OCI-LY7 (cell line): ENCODE results near the gene HLA-DMB. TPM values are rescaled to one million over a fixed set of nuclear protein-coding genes. Genes with fewer than 3 reads are reported as not detected.

Source experiments
- BruUV-seq: library from RNA; stranded (reverse); fragments of 400-500 nt; replicated peaks from 2 replicates; lab custom pipeline; 2021; lab: Mats Ljungman, UMichigan
- CTCF ChIA-PET: fragments of 300-600 bp; sonication (Branson Sonifier 250); formaldehyde crosslinking; loops from one replicate; lab custom pipeline; 2022; ENCODE audit warnings: antibody characterized with exemption; ENCODE audit not compliant: unreplicated experiment; lab: Charles Lee
- POLR2A ChIA-PET: fragments of 300-600 bp; sonication (Branson Sonifier 250); formaldehyde crosslinking; loops from one replicate; lab custom pipeline; 2022; ENCODE audit warnings: antibody characterized with exemption; lab: Charles Lee
- DNase-seq: peaks from one replicate; pipeline ENCODE4 v3.0.0-alpha.2; 2015; ENCODE audit warnings: low spot score
- H2AFZ ChIP-seq: fragments of 200-600 bp; sonication (generic), shearing (Covaris generic); 2 replicates; pipeline ENCODE4 v1.6.1; 2014; ENCODE audit warnings: mild to moderate bottlenecking, antibody characterized with exemption, low read length, moderate library complexity
- H3K27ac ChIP-seq: fragments of 200-600 bp; sonication (generic); 2 replicates; pipeline ENCODE4 v1.5.1; 2014; ENCODE audit warnings: mixed run types, low read depth, mild to moderate bottlenecking, moderate library complexity, low read length, inconsistent platforms; ENCODE audit not compliant: poor library complexity, severe bottlenecking
- H3K36me3 ChIP-seq: fragments of 200-600 bp; sonication (generic); 2 replicates; pipeline ENCODE4 v1.6.1; 2014; ENCODE audit warnings: mild to moderate bottlenecking, antibody characterized with exemption, low read length, moderate library complexity, mixed read lengths; ENCODE audit not compliant: insufficient read depth
- H3K4me1 ChIP-seq: fragments of 200-600 bp; sonication (generic); 2 replicates; pipeline ENCODE4 v1.5.1; 2014; ENCODE audit warnings: mild to moderate bottlenecking, low read length; ENCODE audit not compliant: insufficient read depth, poor library complexity, severe bottlenecking
- H3K4me2 ChIP-seq: fragments of 200-600 bp; sonication (generic); 2 replicates; pipeline ENCODE4 v1.6.1; 2014; ENCODE audit warnings: mild to moderate bottlenecking, low read length
- H3K4me3 ChIP-seq: fragments of 200-600 bp; sonication (generic); 2 replicates; pipeline ENCODE4 v1.5.1; 2014; ENCODE audit warnings: mild to moderate bottlenecking, low read depth, low read length; ENCODE audit not compliant: poor library complexity, severe bottlenecking
- H3K79me2 ChIP-seq: fragments of 200-600 bp; sonication (generic); 2 replicates; pipeline ENCODE4 v1.6.1; 2016; ENCODE audit warnings: low read depth, mild to moderate bottlenecking, low read length, moderate library complexity, mixed read lengths; ENCODE audit not compliant: insufficient read depth
- H3K9me2 ChIP-seq: fragments of 200-600 bp; sonication (generic); 2 replicates; pipeline ENCODE4 v1.6.1; 2016; ENCODE audit warnings: mild to moderate bottlenecking, low read length, mixed read lengths; ENCODE audit not compliant: insufficient read depth
- H3K9me3 ChIP-seq: fragments of 200-600 bp; sonication (generic); 2 replicates; pipeline ENCODE4 v1.6.1; 2014; ENCODE audit warnings: mild to moderate bottlenecking, mixed run types, low read length, mixed read lengths
- H4K20me1 ChIP-seq: fragments of 200-600 bp; sonication (generic); 2 replicates; pipeline ENCODE4 v1.6.1; 2014; ENCODE audit warnings: mild to moderate bottlenecking, antibody characterized with exemption, low read length, moderate library complexity, mixed read lengths; ENCODE audit not compliant: insufficient read depth
- EZH2phosphoT487 ChIP-seq: fragments of 200-600 bp; sonication (generic); IDR thresholded peaks from 2 replicates; pipeline ENCODE4 v1.6.1; 2018; ENCODE audit warnings: low read depth, borderline replicate concordance, mild to moderate bottlenecking, mixed run types, antibody characterized with exemption, low read length, moderate library complexity, mixed read lengths
- intact Hi-C: fragments of 100-400 bp; cut with micrococcal nuclease; formaldehyde crosslinking; loops from one replicate; pipeline ENCODE4 v1.10.0; 2022; ENCODE audit not compliant: unreplicated experiment
- total RNA-seq, 2 experiments: library from RNA; depleted of rRNA in 1 of 2; stranded (reverse); fragments of >200 nt in 1 of 2; shearing (Covaris generic) in 1 of 2; gene quantifications; 2 replicates each; pipeline ENCODE4 v1.2.3, GENCODE V29; 2014 to 2022
- TF ChIP-seq, protein P1 (sequence below): fragments of 200-600 bp; sonication (generic); conservative IDR thresholded peaks from 2 replicates; pipeline ENCODE4 v1.5.1; 2014; ENCODE audit warnings: mild to moderate bottlenecking, antibody characterized with exemption, low read length, moderate library complexity, mixed read lengths

The HLA-DMB gene
- total RNA-seq, 2 experiments from 2014 or later: 78.5 to 85.1 TPM

DNA sequence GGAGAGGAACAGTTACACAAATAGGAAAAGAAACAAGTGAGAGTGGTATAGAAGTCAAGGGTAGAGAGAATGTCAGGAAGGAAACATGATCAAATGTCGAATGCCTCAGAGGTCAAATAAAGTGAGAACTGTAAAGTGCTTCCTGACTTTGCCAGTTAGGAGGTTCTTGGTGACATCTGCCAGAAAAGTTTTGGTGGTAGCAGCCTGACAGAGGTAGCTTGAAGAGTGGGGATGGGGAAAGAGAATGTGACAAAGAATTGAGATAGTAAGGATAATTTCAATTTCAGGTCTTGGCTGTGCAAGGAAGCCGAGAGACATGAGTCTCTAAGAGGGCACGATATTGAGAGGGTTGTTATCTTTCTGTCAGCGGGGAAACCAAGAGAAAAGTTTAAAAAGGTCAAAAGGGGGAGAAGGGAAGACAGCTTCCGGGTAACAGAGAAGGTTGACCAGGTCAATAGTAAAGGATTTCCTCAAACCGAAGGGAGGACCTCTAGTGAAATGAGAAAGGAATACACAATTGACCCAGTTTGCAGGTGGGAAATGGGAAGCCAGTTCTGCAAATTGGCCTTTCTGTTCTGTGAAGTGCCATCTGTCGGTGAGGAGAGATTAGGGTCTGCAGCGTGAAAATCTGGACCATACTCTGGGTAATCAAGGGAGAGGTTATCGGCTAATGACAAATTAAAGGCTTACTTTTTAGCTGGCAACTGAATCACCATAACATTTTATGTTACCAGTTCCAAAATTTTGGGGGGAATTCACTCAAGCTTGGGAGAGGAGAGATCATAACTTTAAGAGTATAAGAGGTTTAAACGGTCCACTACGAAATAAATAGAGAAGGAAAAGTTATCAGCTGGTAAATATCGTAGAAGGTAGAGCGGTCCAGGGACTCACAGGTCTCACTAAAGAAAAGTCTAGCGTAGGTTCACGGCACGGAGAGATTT, 26.6 kb upstream of the HLA-DMB start:
- Histone ChIP-seq H2AFZ (no peak overlapping the region), H3K4me3 (peak overlapping the region; percentile 93)
- peak; percentile 82 for DNase-seq

DNA sequence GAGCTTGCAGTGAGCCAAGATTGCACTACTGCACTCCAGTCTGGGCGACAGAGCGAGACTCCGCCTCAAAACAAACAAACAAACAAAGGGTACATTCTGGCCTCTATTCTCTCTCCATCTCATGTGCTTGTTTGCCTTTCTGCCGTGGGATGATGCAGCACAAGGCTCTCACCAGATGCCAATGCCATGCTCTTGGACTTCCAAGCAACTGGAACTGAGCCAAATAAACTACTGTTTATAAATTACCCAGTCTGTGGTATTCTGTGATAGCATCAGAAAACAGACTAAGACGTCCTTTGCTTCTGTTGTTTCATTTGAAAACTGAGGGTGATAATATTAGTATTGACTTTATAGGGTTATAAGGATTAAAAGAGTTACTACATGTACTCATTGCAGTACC, 23.9 kb upstream of the HLA-DMB start:
- Histone ChIP-seq H3K9me2 (no peaks in the 10 kb centered on the region), H3K36me3 (peaks cover 19% of the 10 kb centered on the region), H3K4me1 (peaks cover 40% of the 10 kb centered on the region), H4K20me1 (no peaks in the 10 kb centered on the region), H3K4me3 (no peak overlapping the region), H3K27ac (no peak overlapping the region), H3K79me2 (peaks cover 49% of the 10 kb centered on the region), H3K4me2 (no peak overlapping the region), H3K9me3 (peaks cover 13% of the 10 kb centered on the region; the same call in 1 of the 2 replicates), H2AFZ (no peak overlapping the region)
- DNase-seq: no peak
- TF ChIP-seq, protein P1, sequence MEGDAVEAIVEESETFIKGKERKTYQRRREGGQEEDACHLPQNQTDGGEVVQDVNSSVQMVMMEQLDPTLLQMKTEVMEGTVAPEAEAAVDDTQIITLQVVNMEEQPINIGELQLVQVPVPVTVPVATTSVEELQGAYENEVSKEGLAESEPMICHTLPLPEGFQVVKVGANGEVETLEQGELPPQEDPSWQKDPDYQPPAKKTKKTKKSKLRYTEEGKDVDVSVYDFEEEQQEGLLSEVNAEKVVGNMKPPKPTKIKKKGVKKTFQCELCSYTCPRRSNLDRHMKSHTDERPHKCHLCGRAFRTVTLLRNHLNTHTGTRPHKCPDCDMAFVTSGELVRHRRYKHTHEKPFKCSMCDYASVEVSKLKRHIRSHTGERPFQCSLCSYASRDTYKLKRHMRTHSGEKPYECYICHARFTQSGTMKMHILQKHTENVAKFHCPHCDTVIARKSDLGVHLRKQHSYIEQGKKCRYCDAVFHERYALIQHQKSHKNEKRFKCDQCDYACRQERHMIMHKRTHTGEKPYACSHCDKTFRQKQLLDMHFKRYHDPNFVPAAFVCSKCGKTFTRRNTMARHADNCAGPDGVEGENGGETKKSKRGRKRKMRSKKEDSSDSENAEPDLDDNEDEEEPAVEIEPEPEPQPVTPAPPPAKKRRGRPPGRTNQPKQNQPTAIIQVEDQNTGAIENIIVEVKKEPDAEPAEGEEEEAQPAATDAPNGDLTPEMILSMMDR: no peak
- TF ChIP-seq EZH2phosphoT487: no peak
- intact Hi-C loops: no loop called here
- POLR2A ChIA-PET: interaction anchor here (2.1 to 4.3 kb wide), 3 partner anchors 7 to 24 kb away, joined by 11 to 34 read pairs (median 20); partner anchors contain the start of genes HLA-DMA and HLA-DMB
- CTCF ChIA-PET: no interaction called here
- BruUV-seq: no TSS peak

More for the DNA sequence above, 26.6 kb upstream of the HLA-DMB start:
- ChIA-PET POLR2A (interaction anchor here (0.5 to 7.8 kb wide), 9 partner anchors 8 to 126 kb away, joined by 3 to 203 read pairs (median 5); partner anchors contain the start of genes HLA-DMA and HLA-DMB), CTCF (interaction anchor here (0.6 to 1.4 kb wide), 3 partner anchors 14 to 145 kb away, joined by 3 to 5 read pairs (median 5); partner anchors contain the start of gene HLA-DMA)
- no TSS peak for BruUV-seq
- TF ChIP-seq EZH2phosphoT487: no peak
- TF ChIP-seq, protein P1: peak; percentile 95
- Histone ChIP-seq H3K4me2 (peak overlapping the region; percentile 98), H3K9me3 (no peaks in the 10 kb centered on the region), H3K27ac (peak overlapping the region; percentile 99), H3K36me3 (peaks cover 24% of the 10 kb centered on the region), H3K4me1 (peaks cover 33% of the 10 kb centered on the region), H3K9me2 (no peaks in the 10 kb centered on the region), H3K79me2 (peaks cover 49% of the 10 kb centered on the region), H4K20me1 (peaks cover 2% of the 10 kb centered on the region; the same call in 1 of the 2 replicates)
- intact Hi-C loops: loop anchor here (1.0 kb wide), 2 partner anchors 14 to 82 kb away; partner anchors contain the start of gene HLA-DMA
